ENCODE measurements around the gene AKAP17A.
"Not testable (repeated sequence)": the region's sequence is repeated elsewhere in the genome, so short reads cannot be mapped to it uniquely, and the experiment has no call there.

AKAP17A gene

DNA sequence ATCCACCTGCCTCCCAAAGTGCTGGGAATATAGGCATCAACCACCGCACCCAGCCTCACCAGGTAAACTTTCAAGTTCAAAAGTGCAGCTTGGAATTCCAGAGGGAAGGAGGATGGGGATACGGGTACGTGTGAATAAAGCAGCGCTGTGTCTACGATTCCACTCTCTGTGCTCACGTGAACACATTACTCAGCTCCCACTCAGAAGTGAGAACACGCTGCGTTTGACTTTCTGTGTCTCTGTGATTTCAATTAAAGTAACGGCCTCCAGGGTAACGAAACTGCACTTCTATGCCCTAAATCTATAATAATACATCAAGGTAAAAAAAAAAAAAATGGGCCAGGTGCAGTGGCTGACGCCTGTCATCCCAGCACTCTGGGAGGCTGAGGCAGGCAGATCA lies 15.1 kb downstream of the AKAP17A start:
- DNase-seq, result no peak

GRCh38 chrX:1609311-1609710 lies 17.9 kb downstream of the AKAP17A start:
- DNase-seq, result no peak

DNA sequence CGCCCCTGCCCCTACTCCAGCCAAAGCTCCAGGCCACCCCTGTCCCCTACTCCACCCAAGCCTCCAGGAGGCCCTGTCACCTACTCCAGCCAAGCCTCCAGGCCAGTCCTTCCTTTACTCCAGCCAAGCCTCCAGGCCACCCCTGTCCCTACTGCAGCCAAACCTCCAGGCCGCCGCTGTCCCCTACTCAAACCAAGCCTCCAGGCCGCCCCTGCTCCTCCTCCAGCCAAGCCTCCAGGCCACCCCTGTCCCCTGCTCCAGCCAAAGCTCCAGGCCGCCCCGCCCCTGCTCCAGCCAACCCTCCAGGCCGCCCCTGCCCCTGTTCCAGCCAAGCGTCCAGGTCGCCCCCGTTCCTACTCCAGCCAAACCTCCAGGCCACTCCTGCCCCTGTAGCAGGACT lies 18.4 kb downstream of the AKAP17A start:
- DNase-seq, result no peak

- no peak for DNase-seq
These were observed 18.8 kb downstream of the AKAP17A start for GRCh38 chrX:1610166-1610565.

- DNase-seq, result no peak
These were observed 19.3 kb downstream of the AKAP17A start for GRCh38 chrX:1610736-1611135.

GRCh38 chrX:1612641-1613286 lies 21.4 kb downstream of the AKAP17A start:
- DNase-seq, result no peak

GRCh38 chrX:1614927-1615326 lies 23.5 kb downstream of the AKAP17A start, which contains the start of gene ASMT:
TSS of gene ASMT (plus strand) at chrX:1615059. CDS start at chrX:1615200, 141 bp downstream.
- no peak for DNase-seq

GRCh38 chrX:1618689-1619088 lies 27.3 kb downstream of the AKAP17A start:
- no peak for DNase-seq

DNA sequence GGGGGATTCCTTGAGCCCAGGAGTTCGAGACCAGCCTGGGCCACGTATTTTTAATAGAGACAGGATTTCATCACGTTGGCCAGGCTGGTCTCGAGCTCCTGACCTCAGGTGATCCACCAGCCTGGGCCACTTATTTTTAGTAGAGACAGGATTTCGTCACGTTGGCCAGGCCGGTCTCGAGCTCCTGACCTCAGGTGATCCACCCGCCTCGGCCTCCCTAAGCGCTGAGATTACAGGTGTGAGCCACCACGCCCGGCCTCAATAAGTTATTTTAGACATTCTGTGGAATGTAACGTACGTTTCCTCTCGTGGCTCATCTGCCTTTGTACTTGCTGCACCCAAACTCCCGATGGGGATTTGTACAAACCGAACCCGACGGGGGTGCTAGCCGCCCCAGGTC lies 32.3 kb downstream of the AKAP17A start:
- no peak for DNase-seq

DNA sequence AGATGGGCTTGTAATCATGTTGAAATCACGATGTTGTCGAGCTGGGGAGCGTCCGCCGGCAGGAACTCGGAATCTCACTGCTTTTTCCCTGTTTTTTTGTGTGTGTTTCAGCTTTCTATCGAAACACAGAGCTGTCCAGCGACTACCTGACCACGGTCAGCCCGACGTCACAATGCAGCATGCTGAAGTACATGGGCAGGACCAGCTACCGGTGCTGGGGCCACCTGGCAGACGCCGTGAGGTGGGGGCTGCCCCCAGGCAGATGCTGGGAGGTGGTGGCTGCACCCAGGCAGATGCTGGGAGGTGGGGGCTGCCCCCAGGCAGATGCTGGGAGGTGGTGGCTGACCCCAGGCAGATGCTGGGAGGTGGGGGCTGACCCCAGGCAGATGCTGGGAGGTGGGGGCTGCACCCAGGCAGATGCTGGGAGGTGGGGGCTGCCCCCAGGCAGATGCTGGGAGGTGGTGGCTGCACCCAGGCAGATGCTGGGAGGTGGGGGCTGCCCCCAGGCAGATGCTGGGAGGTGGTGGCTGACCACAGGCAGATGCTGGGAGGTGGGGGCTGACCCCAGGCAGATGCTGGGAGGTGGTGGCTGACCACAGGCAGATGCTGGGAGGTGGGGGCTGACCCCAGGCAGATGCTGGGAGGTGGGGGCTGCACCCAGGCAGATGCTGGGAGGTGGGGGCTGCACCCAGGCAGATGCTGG lies 32.9 kb downstream of the AKAP17A start:
- not testable (repeated sequence) for DNase-seq

DNA sequence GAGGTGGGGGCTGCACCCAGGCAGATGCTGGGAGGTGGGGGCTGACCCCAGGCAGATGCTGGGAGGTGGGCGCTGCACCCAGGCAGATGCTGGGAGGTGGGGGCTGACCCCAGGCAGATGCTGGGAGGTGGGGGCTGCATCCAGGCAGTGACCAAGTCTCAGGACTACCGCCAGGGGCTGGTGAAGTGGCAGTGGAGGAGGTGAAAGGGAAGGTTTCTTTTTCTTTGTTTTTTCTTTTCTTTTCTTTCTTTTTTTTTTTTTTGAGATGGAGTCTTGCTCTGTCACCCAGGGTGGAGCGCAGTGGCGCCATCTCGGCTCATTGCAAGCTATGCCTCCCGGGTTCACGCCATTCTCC lies 33.4 kb downstream of the AKAP17A start:
- not testable (repeated sequence) for DNase-seq

GRCh38 chrX:1629244-1629643 lies 37.8 kb downstream of the AKAP17A start:
- no peak for DNase-seq

DNA sequence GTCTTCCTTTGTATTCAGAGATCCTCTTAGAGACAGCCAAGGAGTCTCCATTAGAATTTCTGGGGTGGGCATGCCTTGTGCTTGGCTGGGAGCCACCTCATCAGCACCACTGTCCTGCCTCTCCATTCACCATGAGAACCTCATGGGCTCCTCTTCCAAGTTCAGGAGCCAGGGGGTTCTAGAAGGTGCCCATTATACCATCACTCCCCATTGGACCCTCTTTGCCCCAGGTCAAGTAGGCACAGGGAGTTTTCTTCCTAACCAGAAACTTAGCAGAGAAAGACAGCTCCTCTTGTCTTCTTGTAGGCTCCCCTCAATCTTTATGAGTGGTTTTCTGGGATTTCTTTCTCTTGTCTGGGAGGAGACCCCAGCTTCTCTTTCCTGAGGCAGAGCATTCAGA lies 54.6 kb downstream of the AKAP17A start:
- DNase-seq, result no peak

- DNase-seq, result no peak
These were observed 58.2 kb downstream of the AKAP17A start for GRCh38 chrX:1649621-1650020.
